Measurements from ENCODE around the gene RFFL.
"Not testable (repeated sequence)": the region's sequence is repeated elsewhere in the genome, so short reads cannot be mapped to it uniquely, and the experiment has no call there.

Gene RFFL

DNA sequence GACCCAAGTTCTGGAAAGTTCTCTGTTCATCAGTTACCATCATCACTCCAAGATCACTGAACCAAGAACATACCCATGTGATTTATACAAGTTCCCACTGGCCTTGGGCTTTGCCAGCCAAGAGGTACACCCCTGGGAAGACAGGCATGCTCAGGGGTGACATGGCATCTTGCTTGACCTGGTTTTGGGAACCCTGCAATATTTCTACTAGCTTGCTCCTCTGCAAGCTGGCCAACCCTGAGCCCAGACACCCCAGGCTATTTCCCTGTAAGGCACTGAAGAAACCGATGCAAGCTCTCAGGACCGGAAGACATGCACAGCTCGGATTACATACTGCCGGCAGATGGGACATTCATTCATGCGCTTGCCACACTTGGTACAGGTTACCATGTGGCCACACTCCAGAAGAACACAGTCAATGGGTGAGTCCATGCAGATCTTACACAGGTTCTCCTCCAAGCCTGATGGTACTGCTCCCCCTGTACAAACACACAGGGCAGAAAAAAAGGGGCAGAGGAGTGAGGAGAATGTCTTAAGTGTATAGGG lies 51.8 kb downstream of the RFFL start:
- in situ Hi-C loops (cut with MboI; ENCODE audit: low sequenced_read_pairs), result no loop called here

DNA sequence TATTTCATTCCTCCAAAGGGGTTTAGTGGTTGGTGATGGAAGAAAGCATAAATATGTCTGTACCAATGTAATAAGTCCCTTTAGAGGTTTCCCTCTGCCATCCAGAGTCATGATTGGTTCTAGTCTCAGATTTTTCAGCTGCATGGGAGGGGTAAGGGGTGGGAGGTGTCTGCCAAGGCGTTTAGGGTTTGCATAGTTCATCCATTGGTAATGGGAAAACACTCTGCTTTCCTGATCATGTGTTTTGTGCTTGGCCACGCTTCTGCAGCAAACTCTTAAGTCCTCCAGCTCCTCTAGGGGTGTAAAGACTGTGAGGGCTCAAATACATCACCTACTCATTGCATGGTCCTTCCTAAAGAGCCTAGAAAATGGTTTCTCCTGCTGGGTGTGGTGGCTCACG lies 53.4 kb downstream of the RFFL start:
- in situ Hi-C loops (cut with MboI; ENCODE audit: low sequenced_read_pairs), result no loop called here

DNA sequence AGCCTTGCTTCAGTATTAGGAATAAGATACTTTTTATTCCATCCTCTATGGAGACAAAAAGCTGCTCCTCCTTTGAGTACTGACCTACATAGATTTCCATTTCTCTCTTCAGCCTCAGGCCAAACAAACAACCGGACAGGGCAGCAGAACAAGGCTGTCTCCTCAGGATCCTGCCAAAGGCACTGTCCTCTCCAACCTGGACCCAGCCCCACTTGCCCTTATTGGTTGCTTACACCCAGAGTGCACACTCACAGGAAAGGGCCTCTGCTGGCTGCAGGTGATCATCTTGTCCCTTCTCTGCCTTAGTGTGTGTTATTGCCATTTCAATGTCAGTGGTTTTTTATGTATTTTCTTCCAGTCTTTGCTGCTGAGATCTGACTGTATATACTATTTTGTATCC lies 56.5 kb downstream of the RFFL start:
- in situ Hi-C loops (cut with MboI; ENCODE audit: low sequenced_read_pairs), result no loop called here

GRCh38 chr17:35006345-35006744 lies 57.2 kb downstream of the RFFL start:
- in situ Hi-C loops (cut with MboI; ENCODE audit: low sequenced_read_pairs), result no loop called here

DNA sequence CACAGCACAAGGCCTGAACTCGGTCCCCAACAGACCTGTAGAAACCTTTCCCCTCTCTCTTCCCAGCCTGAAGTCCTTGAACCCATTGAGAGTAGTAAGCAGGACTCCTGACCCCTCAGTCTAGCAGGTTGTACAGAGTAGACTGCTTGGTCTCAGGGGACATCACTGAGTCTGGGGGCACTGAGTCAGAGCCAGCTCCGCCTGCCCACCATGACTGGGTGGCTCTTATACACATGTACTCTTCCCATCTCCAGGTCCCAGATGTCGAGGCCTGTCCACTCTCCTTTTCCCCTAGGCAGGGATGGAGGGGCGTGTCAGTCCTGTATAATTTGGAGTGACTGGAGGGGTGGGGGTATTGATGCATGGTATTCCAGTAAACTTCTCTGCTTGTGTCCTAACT lies 59.7 kb downstream of the RFFL start:
- in situ Hi-C loops (cut with MboI; ENCODE audit: low sequenced_read_pairs), result no loop called here

DNA sequence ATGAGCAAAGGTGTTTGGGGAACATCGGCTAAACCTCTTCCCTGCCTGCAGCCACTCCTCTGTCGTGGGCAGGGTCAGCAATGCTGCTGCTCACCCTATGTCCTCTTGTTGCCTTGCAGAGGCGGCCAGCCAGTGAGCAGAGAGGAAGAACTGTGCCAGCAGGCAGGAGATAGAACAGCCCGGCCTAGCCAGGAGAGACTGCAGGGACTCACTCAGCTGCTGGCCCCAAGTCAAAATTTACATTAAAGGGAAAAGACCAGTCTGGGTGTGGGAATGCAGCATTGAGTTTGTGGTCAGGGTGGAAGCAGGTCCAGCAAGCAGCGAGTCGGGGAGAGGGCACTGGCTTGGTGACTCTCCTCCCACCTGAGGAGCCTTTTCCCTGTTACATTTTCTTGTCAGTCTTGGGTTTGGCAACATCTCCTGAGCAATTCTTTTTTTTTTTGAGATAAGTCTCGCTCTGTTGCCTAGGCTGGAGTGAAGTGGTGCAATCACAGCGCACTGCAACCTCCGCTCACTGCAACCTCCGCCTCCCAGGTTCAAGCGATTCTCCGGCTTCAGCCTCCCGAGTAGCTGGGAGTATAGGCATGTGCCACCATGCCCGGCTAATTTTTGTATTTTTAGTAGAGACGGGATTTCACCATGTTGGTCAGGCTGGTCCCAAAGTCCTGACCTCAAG lies 60.5 kb downstream of the RFFL start:
- in situ Hi-C loops (cut with MboI; ENCODE audit: low sequenced_read_pairs), result no loop called here

GRCh38 chr17:35001549-35001948 lies 62.0 kb downstream of the RFFL start:
- in situ Hi-C loops (cut with MboI; ENCODE audit: low sequenced_read_pairs), result no loop called here

DNA sequence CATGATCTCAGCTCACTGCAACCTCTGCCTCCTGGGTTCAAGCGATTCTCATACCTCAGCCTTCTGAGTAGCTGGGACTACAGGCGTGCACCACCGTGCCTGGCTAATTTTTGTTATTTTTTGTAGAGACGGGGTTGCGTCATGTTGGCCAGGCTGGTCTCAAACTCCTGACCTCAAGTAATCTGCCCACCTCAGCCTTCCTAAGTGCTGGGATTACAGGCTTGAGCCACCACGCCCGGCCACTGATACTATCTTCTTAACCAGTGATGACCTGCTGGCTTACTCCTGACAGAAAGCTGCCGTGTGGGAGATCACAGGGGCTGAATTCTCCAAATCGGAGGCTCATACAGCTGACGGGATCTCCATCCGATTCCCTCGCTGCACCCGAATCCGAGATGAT lies 62.5 kb downstream of the RFFL start:
- in situ Hi-C loops (cut with MboI; ENCODE audit: low sequenced_read_pairs), result not testable (repeated sequence)

- in situ Hi-C loops (cut with MboI; ENCODE audit: low sequenced_read_pairs), result loop anchor here (10.0 kb wide), 1 partner anchor 125 kb away; the partner anchor contains the start of gene FNDC8
Observed at GRCh38 chr17:34999456-34999855, 64.1 kb downstream of the RFFL start.

DNA sequence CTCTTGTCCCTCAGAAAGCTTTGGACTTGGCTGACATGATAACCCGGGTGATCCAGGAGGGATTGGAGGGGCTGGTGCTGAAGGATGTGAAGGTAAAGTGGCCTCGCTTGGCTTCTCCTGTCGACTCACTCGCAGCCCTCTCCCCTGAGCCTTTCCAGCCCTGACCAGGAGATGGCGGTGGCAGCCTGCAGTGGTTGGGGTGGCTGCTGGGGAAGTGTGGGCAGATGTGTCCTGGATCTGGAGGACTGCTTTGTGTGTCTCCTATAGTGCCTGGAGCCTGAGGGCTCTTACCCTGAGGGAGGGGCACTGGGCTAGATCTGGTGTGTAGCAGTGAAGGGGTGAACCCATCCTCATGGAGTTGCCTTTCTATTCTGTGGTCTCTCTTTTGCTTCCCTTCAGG lies 65.3 kb downstream of the RFFL start:
- in situ Hi-C loops (cut with MboI; ENCODE audit: low sequenced_read_pairs), result loop anchor here (10.0 kb wide), 1 partner anchor 127 kb away; the partner anchor contains the start of gene FNDC8

DNA sequence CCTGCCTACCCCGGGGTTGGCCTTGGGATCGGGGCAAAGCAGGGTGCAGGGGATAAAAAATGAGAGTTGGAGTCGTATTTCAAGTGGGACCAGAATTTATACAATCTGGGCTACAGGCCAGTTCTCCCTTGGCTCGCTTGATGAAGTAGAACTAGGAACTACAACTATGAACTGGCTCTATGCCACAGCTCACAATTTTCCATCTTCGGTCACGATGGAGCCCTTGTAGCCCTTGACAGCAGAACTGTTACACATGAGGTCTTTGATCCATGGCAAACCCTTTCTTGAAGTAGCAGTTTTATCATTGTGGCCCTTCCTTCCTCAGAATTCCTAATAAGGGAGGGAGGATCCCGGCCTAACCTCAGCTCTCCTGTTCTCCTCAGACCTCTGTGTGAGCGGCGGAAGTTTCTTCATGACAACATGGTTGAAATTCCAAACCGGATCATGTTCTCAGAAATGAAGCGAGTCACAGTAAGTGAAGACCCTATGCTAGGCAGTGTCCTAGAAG lies 66.1 kb downstream of the RFFL start:
- in situ Hi-C loops (cut with MboI; ENCODE audit: low sequenced_read_pairs), result loop anchor here (10.0 kb wide), 1 partner anchor 127 kb away; the partner anchor contains the start of gene FNDC8

DNA sequence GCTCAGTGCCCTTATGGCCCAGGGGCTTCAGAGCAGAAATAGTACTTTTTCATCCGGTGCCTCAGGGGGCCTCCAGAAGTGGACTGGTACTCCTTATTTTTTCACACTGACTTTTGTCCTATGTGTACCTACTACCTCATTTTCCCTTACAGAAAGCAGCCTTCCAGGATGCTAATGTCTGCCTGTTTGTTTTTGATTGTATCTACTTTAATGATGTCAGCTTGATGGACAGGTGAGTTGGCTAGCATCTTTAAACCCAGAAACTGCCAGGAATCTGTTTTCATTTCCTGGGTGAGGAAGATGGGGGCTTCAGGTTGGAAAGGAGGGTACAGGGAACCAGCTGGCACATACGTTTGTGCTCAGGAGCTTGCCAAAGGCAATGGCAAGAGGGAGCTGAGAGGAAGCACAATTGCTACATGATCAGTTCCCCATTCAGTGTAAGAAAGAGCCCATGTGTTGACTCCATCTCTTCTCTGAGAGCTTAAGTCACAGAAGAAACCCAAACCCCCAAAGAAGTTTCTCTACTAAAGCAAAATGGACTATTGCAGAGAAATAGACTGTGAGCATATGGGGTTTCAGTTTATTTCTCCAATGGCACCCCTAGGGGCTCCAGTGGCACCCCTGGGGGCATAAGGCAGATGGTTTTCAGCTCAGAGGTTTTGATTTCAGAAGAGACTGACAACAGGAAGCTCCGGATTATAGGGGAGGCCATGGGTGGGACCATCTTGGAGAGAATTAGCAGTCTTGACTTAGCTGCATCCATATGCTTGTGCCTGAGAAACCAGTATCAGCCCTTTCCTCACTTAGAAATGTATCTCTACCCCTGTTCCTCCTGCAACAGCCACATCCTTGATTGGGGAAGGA lies 66.9 kb downstream of the RFFL start:
- in situ Hi-C loops (cut with MboI; ENCODE audit: low sequenced_read_pairs), result loop anchor here (10.0 kb wide), 1 partner anchor 128 kb away; the partner anchor contains the start of gene FNDC8

DNA sequence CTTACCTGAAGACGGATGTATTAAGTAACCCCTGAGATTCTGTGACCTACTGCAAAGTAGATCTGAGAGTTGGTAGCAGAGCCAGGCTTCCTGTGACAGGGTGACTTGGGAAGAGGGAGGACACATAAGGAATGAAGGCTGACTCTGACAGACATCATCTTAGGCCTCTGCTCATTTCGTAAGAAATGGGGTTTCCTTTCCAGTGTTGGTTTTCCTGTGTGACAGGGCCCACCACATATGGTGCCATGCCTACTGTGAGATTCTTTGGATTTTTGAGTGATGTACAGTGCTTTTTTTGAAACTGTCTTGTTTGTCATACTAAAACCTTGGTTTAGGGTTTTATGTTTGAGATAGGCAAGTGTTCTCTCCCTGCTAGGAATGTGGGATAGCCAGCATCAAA lies 70.5 kb downstream of the RFFL start:
- in situ Hi-C loops (cut with MboI; ENCODE audit: low sequenced_read_pairs), result loop anchor here (10.0 kb wide), 1 partner anchor 132 kb away; the partner anchor contains the start of gene FNDC8

GRCh38 chr17:34991606-34992005 lies 71.9 kb downstream of the RFFL start:
- in situ Hi-C loops (cut with MboI; ENCODE audit: low sequenced_read_pairs), result loop anchor here (10.0 kb wide), 1 partner anchor 133 kb away; the partner anchor contains the start of gene FNDC8

DNA sequence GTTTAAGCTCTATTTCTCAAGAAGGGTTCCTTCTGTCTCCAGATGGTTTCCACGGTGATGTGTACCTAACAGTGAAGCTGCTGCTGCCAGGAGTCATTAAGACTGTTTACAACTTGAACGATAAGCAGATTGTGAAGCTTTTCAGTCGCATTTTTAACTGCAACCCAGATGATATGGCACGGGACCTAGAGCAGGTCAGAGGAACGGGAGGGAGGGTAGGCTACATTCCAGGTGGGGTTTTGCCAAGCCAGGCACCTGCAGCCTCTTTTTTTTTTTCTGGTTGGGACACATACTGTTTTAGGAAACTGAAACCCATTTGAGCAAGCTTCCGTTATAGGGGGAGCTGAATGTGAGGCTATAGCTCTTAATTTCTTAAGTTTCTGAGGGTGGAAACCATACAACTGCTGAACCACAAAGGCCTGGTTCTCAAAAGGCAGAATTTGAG lies 72.6 kb downstream of the RFFL start:
- in situ Hi-C loops (cut with MboI; ENCODE audit: low sequenced_read_pairs), result loop anchor here (10.0 kb wide), 1 partner anchor 134 kb away; the partner anchor contains the start of gene FNDC8

DNA sequence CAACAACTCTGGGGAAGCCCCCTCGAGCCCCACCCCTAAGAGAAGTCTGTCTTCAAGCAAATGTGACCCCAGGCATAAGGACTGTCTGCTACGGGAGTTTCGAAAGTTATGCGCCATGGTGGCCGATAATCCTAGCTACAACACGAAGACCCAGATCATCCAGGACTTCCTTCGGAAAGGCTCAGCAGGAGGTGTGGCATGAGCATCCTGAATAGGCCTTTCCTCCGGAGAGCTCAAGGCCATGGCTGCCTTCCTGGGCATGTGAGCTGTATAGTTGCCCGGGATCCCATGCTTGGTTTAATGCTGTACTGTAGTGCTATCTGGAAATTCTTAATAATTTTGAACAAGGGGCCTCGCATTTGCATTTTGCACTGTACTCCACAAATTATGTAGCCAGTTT lies 74.0 kb downstream of the RFFL start:
- in situ Hi-C loops (cut with MboI; ENCODE audit: low sequenced_read_pairs), result no loop called here

GRCh38 chr17:34988644-34989043 lies 74.9 kb downstream of the RFFL start:
- in situ Hi-C loops (cut with MboI; ENCODE audit: low sequenced_read_pairs), result no loop called here

- in situ Hi-C loops (cut with MboI; ENCODE audit: low sequenced_read_pairs), result no loop called here
Observed at GRCh38 chr17:34987232-34987631, 76.3 kb downstream of the RFFL start.

GRCh38 chr17:34981538-34982241 lies 81.8 kb downstream of the RFFL start:
- in situ Hi-C loops (cut with MboI; ENCODE audit: low sequenced_read_pairs), result no loop called here

DNA sequence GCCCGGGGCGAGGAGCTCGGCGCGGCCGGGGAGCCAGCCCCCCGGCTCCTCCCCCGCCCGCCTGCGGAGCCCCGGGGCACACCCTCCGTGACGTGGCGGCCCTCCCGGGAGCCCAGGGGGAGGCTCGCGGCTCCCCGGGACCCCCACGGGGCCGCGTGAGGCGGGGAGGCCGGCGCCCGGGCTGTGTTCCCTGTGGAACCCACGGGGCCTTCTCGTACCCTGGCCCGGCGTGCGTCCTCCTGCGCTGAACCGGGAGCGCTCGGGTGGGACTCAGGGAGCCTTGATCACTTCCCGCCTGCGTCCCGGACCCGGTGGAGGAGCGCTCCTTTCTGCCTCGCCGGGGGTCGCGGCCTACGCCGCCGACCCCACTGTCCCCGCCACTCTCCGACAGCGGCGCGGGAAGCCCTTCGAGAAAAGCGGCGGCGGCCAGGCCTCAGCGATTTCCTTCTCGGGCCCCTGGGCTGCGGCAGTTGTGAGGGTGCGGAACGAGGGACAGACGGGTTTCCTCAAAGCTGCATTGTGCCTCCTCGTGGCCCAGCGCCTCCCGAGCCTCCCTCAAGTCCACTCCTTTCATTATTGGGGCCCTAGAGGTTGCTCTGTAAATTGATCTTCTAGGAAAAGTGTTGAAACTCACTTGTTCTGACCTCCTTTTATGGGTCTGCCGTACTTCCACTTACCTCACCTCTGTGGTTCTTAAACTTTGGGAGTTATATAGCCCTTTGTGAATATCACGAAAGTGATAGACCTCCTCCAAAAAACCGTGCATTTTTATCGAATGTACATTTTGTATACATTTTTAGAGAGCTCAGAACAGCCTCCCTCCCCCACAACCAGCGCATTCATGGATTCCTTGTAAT lies 82.6 kb downstream of the RFFL start:
- in situ Hi-C loops (cut with MboI; ENCODE audit: low sequenced_read_pairs), result no loop called here
